HepG2 (cell line): ENCODE results near the gene TM4SF1. TPM values are rescaled to one million over a fixed set of nuclear protein-coding genes. Genes with fewer than 3 reads are reported as not detected.

Source experiments
- CENPX ChIP-seq: sonication (generic); formaldehyde crosslinking; IDR thresholded peaks from 2 replicates; pipeline ENCODE4 v1.9.0; 2021; ENCODE audit warnings: mild to moderate bottlenecking, missing genetic modification reagents, moderate library complexity
- FOXA3 ChIP-seq: IDR thresholded peaks from 2 replicates; pipeline ENCODE4 v1.6.1; 2016; ENCODE audit warnings: missing genetic modification reagents, missing compliant biosample characterization
- FOXJ3 ChIP-seq: sonication (generic); formaldehyde crosslinking; IDR thresholded peaks from 2 replicates; pipeline ENCODE4 v1.4.0; 2020; ENCODE audit warnings: missing genetic modification reagents, mild to moderate bottlenecking, borderline replicate concordance
- GLI4 ChIP-seq: sonication (generic); formaldehyde crosslinking; IDR thresholded peaks from 2 replicates; pipeline ENCODE4 v1.5.1; 2020; ENCODE audit warnings: missing genetic modification reagents, mild to moderate bottlenecking, moderate library complexity, borderline replicate concordance
- LBX2 ChIP-seq: sonication (generic); formaldehyde crosslinking; IDR thresholded peaks from 2 replicates; pipeline ENCODE4 v1.5.0; 2020; ENCODE audit warnings: missing genetic modification reagents, mild to moderate bottlenecking, borderline replicate concordance
- MAZ ChIP-seq, 2 experiments: sonication (generic) in 1 of 2; formaldehyde crosslinking in 1 of 2; IDR thresholded peaks; 2 replicates each; pipeline versions ENCODE4 v1.5.0 to v1.6.1; 2012 to 2020; ENCODE audit warnings: low read depth in 2 of 2, mild to moderate bottlenecking in 2 of 2, borderline replicate concordance in 1 of 2, improper control_type of control experiment in 1 of 2, low read length in 1 of 2, missing genetic modification reagents in 1 of 2, moderate library complexity in 1 of 2
- PHF5A ChIP-seq: IDR thresholded peaks from one replicate; pipeline ENCODE4 v1.6.1; 2018; ENCODE audit warnings: low read depth, missing genetic modification reagents; ENCODE audit not compliant: unreplicated experiment
- RBFOX2 ChIP-seq: fragments of 200-400 bp; formaldehyde crosslinking; IDR thresholded peaks from 2 replicates; pipeline ENCODE4 v1.6.1; 2017; ENCODE audit warnings: low read depth, mild to moderate bottlenecking, low read length
- SIX4 ChIP-seq: sonication (generic); formaldehyde crosslinking; IDR thresholded peaks from 2 replicates; pipeline ENCODE4 v1.4.0; 2020; ENCODE audit warnings: missing genetic modification reagents
- SNAPC4 ChIP-seq: sonication (generic); formaldehyde crosslinking; IDR thresholded peaks from 2 replicates; pipeline ENCODE4 v1.4.0; 2020; ENCODE audit warnings: mild to moderate bottlenecking, missing genetic modification reagents
- TBX2 ChIP-seq: sonication (generic); formaldehyde crosslinking; IDR thresholded peaks from 2 replicates; pipeline ENCODE4 v1.5.0; 2020; ENCODE audit warnings: missing genetic modification reagents, mild to moderate bottlenecking, borderline replicate concordance
- ZBTB21 ChIP-seq: sonication (generic); formaldehyde crosslinking; IDR thresholded peaks from 2 replicates; pipeline ENCODE4 v1.4.0; 2020; ENCODE audit warnings: missing genetic modification reagents
- ZMYM3 ChIP-seq: sonication (generic); formaldehyde crosslinking; IDR thresholded peaks from 2 replicates; pipeline ENCODE4 v1.5.1; 2020; ENCODE audit warnings: mild to moderate bottlenecking, missing genetic modification reagents
- ZNF17 ChIP-seq: sonication (generic); formaldehyde crosslinking; IDR thresholded peaks from 2 replicates; pipeline ENCODE4 v1.5.0; 2020; ENCODE audit warnings: mild to moderate bottlenecking, missing genetic modification reagents
- ZNF274 ChIP-seq: sonication (generic); formaldehyde crosslinking; IDR thresholded peaks from 2 replicates; pipeline ENCODE4 v1.5.1; 2020; ENCODE audit warnings: mild to moderate bottlenecking, missing genetic modification reagents
- ZNF646 ChIP-seq: sonication (generic); formaldehyde crosslinking; IDR thresholded peaks from 2 replicates; pipeline ENCODE4 v1.9.0; 2021; ENCODE audit warnings: mild to moderate bottlenecking, missing genetic modification reagents
- ZNF709 ChIP-seq: sonication (generic); formaldehyde crosslinking; IDR thresholded peaks from 2 replicates; pipeline ENCODE4 v1.5.0; 2020; ENCODE audit warnings: mild to moderate bottlenecking, missing genetic modification reagents
- polyA plus RNA-seq, 8 experiments: library from polyadenylated mRNA; depleted of rRNA in 3 of 8; stranded (reverse) in 7 of 8; unstranded in 1 of 8; fragments of >200 nt; fragmentation: Illumina TruSeq in 4 of 8; extraction: Trizol in 4 of 8; gene quantifications; 2 replicates each; pipeline versions ENCODE4 v1.2.1 to v1.2.3, GENCODE V29; 2011 to 2016; ENCODE audit warnings: low read depth in 4 of 8, missing spikeins in 1 of 8, mixed read lengths in 1 of 8; ENCODE audit not compliant: insufficient read depth in 1 of 8
- total RNA-seq, 5 experiments: library from RNA; depleted of rRNA; stranded (reverse); fragments of >200 nt; fragmentation: Illumina TruSeq; extraction: Trizol; gene quantifications; 2 replicates each; pipeline ENCODE4 v1.2.3, GENCODE V29; 2016; ENCODE audit warnings: low read depth in 1 of 5

TM4SF1 gene
- total and polyA plus RNA-seq, 2 of the 13 experiments (the other 11 are each of a cell fraction or from before 2014, with no cell fraction given), result 431 to 1,359 TPM

DNA sequence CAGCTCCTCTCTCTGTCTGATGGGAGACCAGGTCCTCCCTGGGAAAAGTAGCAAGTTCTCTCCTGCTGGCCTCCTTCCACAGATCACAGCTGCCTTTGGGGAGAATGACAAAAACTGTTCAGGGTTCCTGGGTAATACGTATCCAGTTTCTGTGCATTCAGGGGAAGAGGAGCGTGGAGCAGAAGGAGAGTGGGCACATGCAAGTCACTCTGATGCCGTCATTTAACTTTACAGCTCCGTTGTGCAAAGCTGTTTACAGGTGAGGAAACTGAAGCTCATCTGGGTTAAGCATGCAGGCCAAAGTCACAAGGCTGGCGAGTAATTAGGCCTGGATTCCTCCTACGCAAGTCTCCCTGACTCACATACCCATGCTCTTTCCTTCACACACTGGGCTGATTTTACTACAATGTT lies 7.5 kb upstream of the TM4SF1 start (continued):
- TF ChIP-seq ZNF709 (no peak; the same call in 1 of the 2 replicates), ZMYM3 (0 out of 2 replicates have a peak, but pooled peaks have one; percentile 20), GLI4 (CRISPR knock-in tag) (no peak), LBX2 (CRISPR knock-in tag) (no peak), SIX4 (CRISPR knock-in tag) (no peak), CENPX (CRISPR knock-in tag) (no peak), FOXJ3 (no peak), TBX2 (CRISPR knock-in tag) (no peak), PHF5A (no peak), MAZ (IDR thresholded peaks at IDR 0.05; ENCODE audit: borderline replicate concordance, low read depth, low read length) (no peak; the same call in 1 of the 2 replicates), MAZ (CRISPR knock-in tag; IDR thresholded peaks at IDR 0.05; ENCODE audit: low read depth) (no peak), FOXA3 (peak; percentile 40; the same call in 1 of the 2 replicates), RBFOX2 (peak; percentile 86), ZNF646 (CRISPR knock-in tag) (no peak), ZNF17 (CRISPR knock-in tag) (no peak), SNAPC4 (CRISPR knock-in tag) (no peak), ZNF274 (no peak), ZBTB21 (peak; percentile 34; the same call in 1 of the 2 replicates)
